ENCODE measurements around the gene RHOF. TPM values are rescaled to one million over a fixed set of nuclear protein-coding genes. Genes with fewer than 3 reads are reported as not detected.

Gene RHOF
- total RNA-seq, 2 experiments from 2014 or later, result 23.5 to 53.7 TPM

GRCh38 chr12:121823101-121823726, 29.7 kb upstream of the RHOF start:
- Histone ChIP-seq H3K9me2 (ENCODE audit: insufficient read depth, low read length) (no peaks in the 10 kb centered on the region), H3K27ac (ENCODE audit: low read depth, low read length, poor library complexity, severe bottlenecking) (no peak overlapping the region), H4K20me1 (ENCODE audit: insufficient read depth, low read length) (no peaks in the 10 kb centered on the region), H3K79me2 (ENCODE audit: insufficient read depth, low read depth, low read length) (no peaks in the 10 kb centered on the region), H3K4me1 (ENCODE audit: insufficient read depth, low read length, poor library complexity, severe bottlenecking) (no peaks in the 10 kb centered on the region), H3K9me3 (ENCODE audit: low read length) (no peaks in the 10 kb centered on the region), H3K4me2 (ENCODE audit: low read length) (no peak overlapping the region), H3K36me3 (ENCODE audit: insufficient read depth, low read length) (peaks cover 68% of the 10 kb centered on the region), H3K4me3 (ENCODE audit: low read depth, low read length, poor library complexity, severe bottlenecking) (no peak overlapping the region), H2AFZ (ENCODE audit: low read length) (no peak overlapping the region)
- no peak for TF ChIP-seq EZH2phosphoT487 (IDR thresholded peaks at IDR 0.05; ENCODE audit: borderline replicate concordance, low read depth, low read length)
- TF ChIP-seq CTCF (conservative IDR thresholded peaks at IDR 0.05; ENCODE audit: low read length), result no peak
- intact Hi-C loops (cut with micrococcal nuclease; ENCODE audit: unreplicated experiment), result no loop called here
- BruUV-seq (replicated peaks), result no TSS peak
- CTCF ChIA-PET (ENCODE audit: unreplicated experiment), result no interaction called here
- no peak for DNase-seq (ENCODE audit: low spot score)
- POLR2A ChIA-PET, result no interaction called here

GRCh38 chr12:121822393-121823100, 29.1 kb upstream of the RHOF start:
- CTCF ChIA-PET (ENCODE audit: unreplicated experiment), result no interaction called here
- DNase-seq (ENCODE audit: low spot score), result no peak
- Histone ChIP-seq H3K9me3 (ENCODE audit: low read length) (no peaks in the 10 kb centered on the region), H3K4me1 (ENCODE audit: insufficient read depth, low read length, poor library complexity, severe bottlenecking) (no peaks in the 10 kb centered on the region), H3K27ac (ENCODE audit: low read depth, low read length, poor library complexity, severe bottlenecking) (no peak overlapping the region), H3K36me3 (ENCODE audit: insufficient read depth, low read length) (peaks cover 68% of the 10 kb centered on the region), H3K4me2 (ENCODE audit: low read length) (no peak overlapping the region), H4K20me1 (ENCODE audit: insufficient read depth, low read length) (no peaks in the 10 kb centered on the region), H3K4me3 (ENCODE audit: low read depth, low read length, poor library complexity, severe bottlenecking) (no peak overlapping the region), H2AFZ (ENCODE audit: low read length) (no peak overlapping the region), H3K9me2 (ENCODE audit: insufficient read depth, low read length) (no peaks in the 10 kb centered on the region), H3K79me2 (ENCODE audit: insufficient read depth, low read depth, low read length) (no peaks in the 10 kb centered on the region)
- intact Hi-C loops (cut with micrococcal nuclease; ENCODE audit: unreplicated experiment), result no loop called here
- POLR2A ChIA-PET, result no interaction called here
- TF ChIP-seq CTCF (conservative IDR thresholded peaks at IDR 0.05; ENCODE audit: low read length) (no peak), EZH2phosphoT487 (IDR thresholded peaks at IDR 0.05; ENCODE audit: borderline replicate concordance, low read depth, low read length) (no peak)
- BruUV-seq (replicated peaks), result no TSS peak

GRCh38 chr12:121820056-121820455, 26.6 kb upstream of the RHOF start:
- Histone ChIP-seq H3K4me3 (ENCODE audit: low read depth, low read length, poor library complexity, severe bottlenecking) (no peak overlapping the region), H3K9me2 (ENCODE audit: insufficient read depth, low read length) (no peaks in the 10 kb centered on the region), H4K20me1 (ENCODE audit: insufficient read depth, low read length) (no peaks in the 10 kb centered on the region), H3K4me2 (ENCODE audit: low read length) (no peak overlapping the region), H3K27ac (ENCODE audit: low read depth, low read length, poor library complexity, severe bottlenecking) (no peak overlapping the region), H3K79me2 (ENCODE audit: insufficient read depth, low read depth, low read length) (no peaks in the 10 kb centered on the region), H2AFZ (ENCODE audit: low read length) (no peak overlapping the region), H3K4me1 (ENCODE audit: insufficient read depth, low read length, poor library complexity, severe bottlenecking) (no peaks in the 10 kb centered on the region), H3K36me3 (ENCODE audit: insufficient read depth, low read length) (peaks cover 80% of the 10 kb centered on the region), H3K9me3 (ENCODE audit: low read length) (no peaks in the 10 kb centered on the region)
- ChIA-PET POLR2A (no interaction called here), CTCF (ENCODE audit: unreplicated experiment) (no interaction called here)
- intact Hi-C loops (cut with micrococcal nuclease; ENCODE audit: unreplicated experiment), result no loop called here
- no TSS peak for BruUV-seq (replicated peaks)
- DNase-seq (ENCODE audit: low spot score), result no peak
- TF ChIP-seq CTCF (conservative IDR thresholded peaks at IDR 0.05; ENCODE audit: low read length), result no peak
- no peak for TF ChIP-seq EZH2phosphoT487 (IDR thresholded peaks at IDR 0.05; ENCODE audit: borderline replicate concordance, low read depth, low read length)
